Amniotic stem cell (primary cell): ENCODE data around the gene CHMP1B.

Source experiments
- DNase-seq: peaks from one replicate; lab custom pipeline; 2025; lab: John Stamatoyannopoulos, UW

CHMP1B gene

DNA sequence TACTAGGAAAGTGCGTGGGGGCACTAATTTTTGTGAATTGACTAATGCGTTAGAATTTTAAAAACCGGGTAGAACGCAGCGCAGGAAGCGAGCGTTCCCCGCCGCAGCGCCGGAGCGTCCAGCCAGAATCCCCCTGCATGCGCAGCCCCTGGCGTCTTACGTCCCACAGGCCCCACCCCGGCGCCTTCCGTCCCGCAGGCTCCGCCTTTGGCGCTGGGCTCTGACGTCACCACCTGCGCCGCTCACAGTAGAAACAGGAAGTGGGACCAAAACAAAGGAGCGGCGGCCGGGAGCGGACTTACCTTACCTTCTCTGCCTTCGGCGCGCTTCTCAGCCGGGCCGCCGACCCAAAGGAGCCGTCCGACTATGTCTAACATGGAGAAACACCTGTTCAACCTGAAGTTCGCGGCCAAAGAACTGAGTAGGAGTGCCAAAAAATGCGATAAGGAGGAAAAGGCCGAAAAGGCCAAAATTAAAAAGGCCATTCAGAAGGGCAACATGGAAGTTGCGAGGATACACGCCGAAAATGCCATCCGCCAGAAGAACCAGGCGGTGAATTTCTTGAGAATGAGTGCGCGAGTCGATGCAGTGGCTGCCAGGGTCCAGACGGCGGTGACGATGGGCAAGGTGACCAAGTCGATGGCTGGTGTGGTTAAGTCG is at the start of gene CHMP1B:
TSS of gene CHMP1B (plus strand) at position 268 of the 660 bp plus-strand sequence. CDS start at position 367, 99 bp downstream.
- peak; percentile 95 for DNase-seq

GRCh38 chr18:11801573-11801972 is 49.6 kb upstream of the CHMP1B start:
- DNase-seq, result no peak

DNA sequence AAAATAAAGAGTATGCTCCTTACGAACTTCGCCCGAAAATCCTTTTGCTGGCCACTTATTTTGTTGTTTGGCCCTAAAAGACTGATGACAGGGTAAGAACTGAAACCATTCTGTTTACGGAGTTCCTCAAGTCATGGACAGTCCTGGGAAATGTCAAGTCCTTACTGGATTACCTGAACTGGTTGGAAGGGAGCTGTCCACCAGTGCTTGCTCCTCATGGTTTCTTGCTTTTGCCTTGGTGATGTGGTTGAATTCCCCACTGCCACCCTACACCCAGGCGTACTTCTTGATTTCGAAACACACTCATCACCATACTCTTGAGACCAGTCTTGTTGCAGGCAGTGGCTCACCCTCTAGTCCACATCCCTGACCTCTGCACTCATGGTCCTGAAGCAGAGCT is 49.1 kb upstream of the CHMP1B start:
- no peak for DNase-seq

DNA sequence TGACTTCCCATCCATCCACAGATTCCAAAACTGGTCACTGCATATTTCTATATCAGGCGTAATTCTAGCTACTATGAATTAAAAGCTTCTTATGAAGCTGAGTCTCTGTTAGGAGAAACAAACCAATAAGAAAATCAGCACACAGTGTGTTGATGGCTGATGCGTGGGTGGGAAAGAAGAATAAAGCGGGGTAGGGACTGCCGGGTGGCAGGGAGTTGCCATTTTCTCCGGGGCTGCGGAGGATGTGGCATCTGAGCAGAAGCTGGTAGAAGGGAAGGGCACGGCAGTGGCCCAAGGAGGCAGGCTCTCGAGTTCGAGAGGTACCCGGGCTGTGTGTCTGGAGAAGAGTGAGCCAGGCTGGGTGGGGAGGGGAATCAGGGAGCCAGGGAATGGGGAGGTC is 48.6 kb upstream of the CHMP1B start:
- DNase-seq, result no peak

- DNase-seq, result no peak
Observed at GRCh38 chr18:11807233-11807632, 44.0 kb upstream of the CHMP1B start.

DNA sequence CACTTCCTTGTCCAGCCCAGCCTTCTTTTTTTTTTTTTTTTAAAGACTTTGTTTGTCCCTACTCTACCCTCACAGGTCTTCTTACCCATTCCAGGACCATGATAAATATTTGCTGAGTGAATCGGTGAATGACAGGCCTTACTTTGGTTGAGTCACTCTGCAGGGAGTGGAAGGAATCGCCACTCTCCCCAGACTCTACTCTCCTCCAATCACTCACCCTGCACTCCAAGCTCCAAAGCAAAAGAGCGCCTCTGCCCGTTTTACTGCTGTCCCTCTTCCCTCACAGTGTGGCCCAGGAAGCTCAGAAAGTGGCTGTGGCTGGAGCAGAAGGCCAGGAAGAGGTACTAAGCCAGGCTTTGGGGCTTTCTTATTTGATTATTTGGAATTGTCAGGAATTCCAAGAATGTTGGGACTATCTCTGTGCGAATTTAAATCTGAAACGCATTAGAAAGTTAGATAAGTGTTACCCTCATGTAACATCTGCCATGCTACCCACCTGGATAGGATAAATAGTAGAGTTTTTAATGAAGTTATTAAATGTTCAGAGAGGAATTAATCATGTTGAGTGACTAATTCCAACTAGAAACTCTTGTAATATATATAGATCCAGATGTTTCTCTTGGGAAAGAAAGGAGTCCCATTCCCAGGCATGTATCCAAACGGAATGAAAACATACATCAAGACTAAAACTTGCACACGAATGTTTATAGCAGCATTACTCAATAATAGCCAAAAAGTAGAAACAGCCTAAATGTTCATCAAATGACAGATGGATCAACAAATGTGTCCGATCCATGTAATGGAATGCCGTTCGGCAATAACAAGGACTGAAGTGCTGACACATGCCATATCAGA is 43.0 kb upstream of the CHMP1B start:
- DNase-seq, result no peak

DNA sequence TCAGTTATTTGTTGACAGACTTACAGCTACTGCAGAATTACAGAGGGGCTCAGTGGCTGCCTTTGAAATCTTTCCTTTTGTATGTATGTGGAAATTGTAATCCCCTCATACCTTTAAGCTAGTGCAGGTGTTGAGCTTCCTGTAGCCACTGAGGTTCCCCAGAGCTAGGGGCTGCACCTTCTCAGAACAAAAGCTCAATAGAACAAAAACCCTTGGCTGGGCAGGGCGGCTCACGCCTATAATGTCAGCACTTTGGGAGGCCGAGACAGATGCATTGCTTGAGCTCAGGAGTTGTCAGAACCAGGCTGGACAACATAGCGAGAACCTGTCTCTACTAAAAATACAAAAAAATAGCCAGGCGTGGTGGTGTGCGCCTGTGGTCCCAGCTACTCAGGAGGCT is 41.3 kb upstream of the CHMP1B start:
- DNase-seq, result no peak

GRCh38 chr18:11810379-11810778 is 40.8 kb upstream of the CHMP1B start:
- no peak for DNase-seq

GRCh38 chr18:11811009-11811408 is 40.2 kb upstream of the CHMP1B start:
- no peak for DNase-seq

DNA sequence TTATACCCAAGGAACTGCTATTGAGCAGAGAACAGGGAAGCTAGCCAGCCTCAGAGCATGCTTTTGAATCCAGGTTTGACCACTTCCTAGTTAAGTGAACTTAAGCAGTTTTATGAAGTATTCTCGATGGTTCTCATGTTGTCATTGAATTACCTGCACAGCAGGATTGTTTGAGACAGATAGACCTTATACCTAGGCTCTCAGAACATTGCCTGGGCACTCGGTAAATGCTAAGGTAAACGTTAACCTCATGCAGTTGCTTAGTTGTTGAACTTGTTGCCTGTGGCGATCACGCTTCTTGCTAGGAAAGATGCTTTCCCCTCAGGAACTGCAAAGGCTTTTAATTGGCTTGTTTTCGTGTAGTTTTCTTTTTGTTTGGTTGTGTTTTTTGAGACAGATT is 34.0 kb upstream of the CHMP1B start:
- no peak for DNase-seq

DNA sequence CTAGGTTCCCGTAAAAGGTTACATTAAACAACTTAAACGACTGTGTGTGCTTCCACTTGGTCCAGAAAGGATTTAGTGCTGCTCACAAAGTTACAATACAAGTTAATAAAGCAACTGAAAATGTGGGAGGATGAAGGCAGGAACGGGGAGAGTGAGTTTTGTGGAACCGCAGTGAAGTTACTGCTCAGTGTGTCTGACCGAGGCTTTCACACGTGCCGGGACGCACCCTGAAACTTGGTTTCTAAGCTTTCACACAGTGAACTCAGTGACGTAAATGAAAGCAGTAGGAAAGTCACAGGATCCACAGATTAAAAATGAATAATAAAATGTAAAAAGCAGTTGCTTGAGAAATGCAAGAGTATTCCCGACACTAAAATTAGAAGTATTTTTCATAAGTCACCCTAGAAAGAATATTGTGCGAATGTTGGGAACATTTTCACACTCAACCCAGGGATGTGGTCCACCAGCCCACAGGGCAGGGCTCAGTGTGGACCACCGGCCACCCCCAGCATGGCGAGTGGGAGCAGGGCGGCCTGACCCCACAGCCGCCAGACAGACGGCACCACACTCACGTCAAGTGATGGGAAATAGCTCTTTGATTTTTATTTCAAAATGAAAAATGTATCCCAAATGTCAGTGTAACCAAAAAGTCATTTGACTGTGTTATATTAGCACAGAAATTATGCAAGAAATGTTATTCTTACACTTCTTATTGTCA is 32.6 kb upstream of the CHMP1B start:
- no peak for DNase-seq

- DNase-seq, result no peak
Observed at GRCh38 chr18:11819938-11820337, 31.3 kb upstream of the CHMP1B start.

GRCh38 chr18:11820697-11821096 is 30.5 kb upstream of the CHMP1B start:
- no peak for DNase-seq

- DNase-seq, result no peak
Observed at GRCh38 chr18:11821208-11821607, 30.0 kb upstream of the CHMP1B start.

DNA sequence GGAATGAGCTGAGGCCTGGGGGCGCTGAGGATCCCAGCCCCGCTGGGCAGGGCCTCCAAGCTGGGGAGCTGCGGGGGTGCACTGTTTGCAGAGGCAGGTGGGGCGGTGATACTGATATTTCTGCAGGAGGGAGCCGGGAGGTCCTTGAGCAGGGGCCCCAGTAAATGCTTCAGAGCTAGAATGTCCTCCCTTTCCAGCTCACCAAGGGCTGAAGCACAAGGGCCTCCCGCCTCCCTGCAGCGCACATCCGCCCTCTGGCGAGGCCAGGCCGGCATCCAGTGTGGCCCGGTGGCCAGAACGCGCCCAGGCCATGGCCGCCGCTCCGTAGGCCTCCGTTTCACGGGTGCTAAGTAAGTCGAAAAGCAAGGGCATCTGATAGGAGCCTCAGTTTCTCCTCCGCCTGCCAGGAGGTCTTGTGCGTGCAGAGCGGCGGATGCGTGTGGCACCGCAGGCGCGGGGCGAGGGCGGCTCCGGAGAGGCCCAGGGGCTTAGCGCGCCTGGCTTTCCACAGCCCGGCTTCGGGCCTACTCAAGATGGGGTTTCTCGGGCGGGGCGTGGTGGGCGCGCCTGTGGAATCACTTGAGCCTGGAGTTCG is 29.5 kb upstream of the CHMP1B start:
- DNase-seq, result no peak

- no peak for DNase-seq
Observed at GRCh38 chr18:11823545-11823944, 27.7 kb upstream of the CHMP1B start.

DNA sequence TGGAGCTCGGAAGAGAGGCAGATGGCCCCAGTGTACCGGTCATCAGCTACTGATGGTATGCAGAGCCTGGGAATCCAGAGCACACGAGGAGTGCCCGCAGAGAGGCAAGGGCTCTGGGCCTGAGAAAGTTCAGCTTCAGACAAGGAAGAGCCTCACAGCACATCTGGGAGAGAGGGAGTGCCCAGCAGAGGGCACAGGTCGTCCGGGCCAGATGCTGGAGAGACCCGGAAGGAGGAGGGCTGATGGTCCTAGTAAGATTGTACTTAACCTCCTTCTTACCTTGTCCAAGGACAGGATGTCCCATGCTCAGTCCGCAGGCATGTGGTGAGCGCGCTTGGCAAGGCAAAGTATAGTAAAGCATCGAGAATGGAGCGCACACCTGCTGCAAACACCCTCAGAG is 24.4 kb upstream of the CHMP1B start:
- DNase-seq, result no peak

DNA sequence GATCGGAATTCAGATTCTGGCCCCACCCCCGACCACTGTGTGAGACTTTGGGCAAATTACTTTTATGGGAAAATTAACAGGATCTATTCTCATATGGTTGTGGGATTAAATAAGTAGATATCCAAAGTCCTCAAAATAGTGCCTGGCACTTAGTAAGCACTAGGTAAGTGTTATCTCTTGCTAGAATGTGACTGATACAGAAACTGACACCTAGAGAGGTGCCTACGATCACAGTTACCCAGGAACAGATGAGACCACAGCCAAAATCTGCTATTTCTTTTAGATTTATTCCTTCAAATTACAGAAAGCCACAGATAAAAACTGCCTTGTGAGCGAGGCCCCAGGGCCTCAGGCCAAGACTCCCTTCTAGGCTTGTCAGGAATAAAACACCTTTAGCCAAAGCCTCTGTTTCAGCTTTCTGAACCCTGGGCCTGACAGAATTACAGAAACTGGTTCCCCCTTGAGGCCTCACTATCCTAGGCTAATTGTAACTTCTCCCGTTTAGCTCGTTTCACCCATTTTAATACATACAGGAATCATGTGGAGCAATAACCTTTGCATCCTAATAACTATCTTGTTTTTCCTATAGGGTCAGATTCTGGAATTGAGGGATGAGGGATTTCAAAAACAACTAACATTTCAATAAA is 22.3 kb upstream of the CHMP1B start:
- DNase-seq, result no peak

- no peak for DNase-seq
Observed at GRCh38 chr18:11830585-11830984, 20.6 kb upstream of the CHMP1B start.

DNA sequence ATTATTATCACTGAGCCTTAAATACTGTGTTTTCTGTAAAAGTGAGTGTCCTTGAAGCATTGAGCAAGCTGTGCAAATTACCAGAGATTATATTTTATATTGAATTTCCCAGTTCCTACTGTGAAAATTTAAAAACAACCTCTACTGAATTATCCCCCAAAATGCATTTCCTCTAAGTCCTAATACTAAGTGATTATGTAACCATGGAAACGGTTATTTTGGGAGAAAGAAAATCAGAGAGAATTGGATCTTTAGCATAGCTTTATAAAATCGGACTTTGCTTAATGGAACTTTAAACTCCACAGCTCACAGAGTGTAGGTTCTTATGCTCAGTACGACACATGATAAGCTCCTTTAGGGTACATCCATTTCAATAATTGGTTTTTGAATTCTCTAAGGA is 19.3 kb upstream of the CHMP1B start:
- DNase-seq, result no peak

GRCh38 chr18:11834772-11835171 is 16.4 kb upstream of the CHMP1B start:
- DNase-seq, result no peak

- DNase-seq, result no peak
Observed at GRCh38 chr18:11839556-11839955, 11.7 kb upstream of the CHMP1B start.
